ENCODE results near the gene SARNP. TPM values are rescaled to one million over a fixed set of nuclear protein-coding genes. Genes with fewer than 3 reads are reported as not detected.

Gene SARNP
- total and polyA plus RNA-seq, 10 of the 15 experiments (the other 5 are each of a cell fraction or from before 2014, with no cell fraction given): 77.6 to 445 (median 188) TPM

DNA sequence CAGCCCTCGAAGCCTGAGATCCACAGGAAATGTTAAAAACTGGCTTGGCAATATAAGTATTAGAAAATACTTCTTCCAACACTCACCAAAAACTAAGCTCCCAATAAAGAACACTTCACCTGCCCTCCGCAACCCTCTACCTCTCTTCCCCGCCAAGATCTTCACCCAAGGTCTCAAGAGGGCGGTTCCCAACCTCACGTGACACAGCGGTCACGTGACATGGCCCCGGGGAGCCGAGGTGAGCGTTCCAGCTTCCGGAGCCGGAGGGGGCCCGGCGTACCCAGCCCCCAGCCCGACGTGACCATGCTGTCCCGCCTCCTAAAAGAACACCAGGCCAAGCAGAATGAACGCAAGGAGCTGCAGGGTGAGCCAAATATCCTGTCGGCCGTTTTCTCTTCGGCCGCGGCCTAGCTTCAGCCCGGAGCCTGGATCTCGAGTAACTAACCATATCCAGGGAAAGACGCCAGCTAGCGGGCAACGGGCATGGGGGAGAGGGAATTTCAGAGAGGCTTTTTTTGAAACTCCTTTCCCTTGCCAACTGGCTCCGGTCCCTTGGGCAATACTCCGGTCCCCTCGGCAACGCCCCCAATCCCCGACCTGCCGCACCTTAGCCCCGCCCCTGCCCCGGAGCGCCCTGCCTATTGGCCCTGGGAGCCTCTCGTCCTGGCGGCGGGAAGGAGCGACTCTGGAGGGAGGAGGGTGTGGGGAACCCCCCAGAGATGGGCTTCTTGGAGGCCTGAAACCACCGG is 101.5 kb downstream of the SARNP start, which contains the start of gene BLOC1S1 (continued):
- TF ChIP-seq, protein P1, sequence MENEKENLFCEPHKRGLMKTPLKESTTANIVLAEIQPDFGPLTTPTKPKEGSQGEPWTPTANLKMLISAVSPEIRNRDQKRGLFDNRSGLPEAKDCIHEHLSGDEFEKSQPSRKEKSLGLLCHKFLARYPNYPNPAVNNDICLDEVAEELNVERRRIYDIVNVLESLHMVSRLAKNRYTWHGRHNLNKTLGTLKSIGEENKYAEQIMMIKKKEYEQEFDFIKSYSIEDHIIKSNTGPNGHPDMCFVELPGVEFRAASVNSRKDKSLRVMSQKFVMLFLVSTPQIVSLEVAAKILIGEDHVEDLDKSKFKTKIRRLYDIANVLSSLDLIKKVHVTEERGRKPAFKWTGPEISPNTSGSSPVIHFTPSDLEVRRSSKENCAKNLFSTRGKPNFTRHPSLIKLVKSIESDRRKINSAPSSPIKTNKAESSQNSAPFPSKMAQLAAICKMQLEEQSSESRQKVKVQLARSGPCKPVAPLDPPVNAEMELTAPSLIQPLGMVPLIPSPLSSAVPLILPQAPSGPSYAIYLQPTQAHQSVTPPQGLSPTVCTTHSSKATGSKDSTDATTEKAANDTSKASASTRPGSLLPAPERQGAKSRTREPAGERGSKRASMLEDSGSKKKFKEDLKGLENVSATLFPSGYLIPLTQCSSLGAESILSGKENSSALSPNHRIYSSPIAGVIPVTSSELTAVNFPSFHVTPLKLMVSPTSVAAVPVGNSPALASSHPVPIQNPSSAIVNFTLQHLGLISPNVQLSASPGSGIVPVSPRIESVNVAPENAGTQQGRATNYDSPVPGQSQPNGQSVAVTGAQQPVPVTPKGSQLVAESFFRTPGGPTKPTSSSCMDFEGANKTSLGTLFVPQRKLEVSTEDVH (IDR thresholded peaks at IDR 0.05; ENCODE audit: low read depth, partially characterized antibody): peak; percentile 71
- TF ChIP-seq PAX8 (IDR thresholded peaks at IDR 0.05) (no peak), TAF1 (IDR thresholded peaks at IDR 0.05; ENCODE audit: borderline replicate concordance, low read depth, low read length) (peak; percentile 46; the same call in 1 of the 2 replicates), ZNF24 (IDR thresholded peaks at IDR 0.05) (no peak), EP300 (IDR thresholded peaks at IDR 0.05; ENCODE audit: borderline replicate concordance in 1 of 2, control insufficient read depth in 1 of 2, low read depth in 2 of 2, low read length in 2 of 2) (no peak), IKZF1 (conservative IDR thresholded peaks at IDR 0.05) (peak; percentile 90), MEF2B (IDR thresholded peaks at IDR 0.05; ENCODE audit: partially characterized antibody, poor library complexity, severe bottlenecking) (peak; percentile 87), SP1 (IDR thresholded peaks at IDR 0.05; ENCODE audit: low read depth, low read length) (peak; percentile 81), POLR2A (IDR thresholded peaks at IDR 0.05; ENCODE audit: low read depth, low read length) (peak; percentile 74), RAD51 (IDR thresholded peaks at IDR 0.05) (peak; percentile 100), SIN3A (IDR thresholded peaks at IDR 0.05; ENCODE audit: low read depth, low read length) (peak; percentile 98), MTA3 (IDR thresholded peaks at IDR 0.05; ENCODE audit: borderline replicate concordance, low read length) (no peak), SMAD1 (IDR thresholded peaks at IDR 0.05; ENCODE audit: low read depth, partially characterized antibody) (no peak), CHD1 (IDR thresholded peaks at IDR 0.05; ENCODE audit: low read depth, low read length) (no peak), CHD4 (IDR thresholded peaks at IDR 0.05) (no peak), SRF (IDR thresholded peaks at IDR 0.05; ENCODE audit: low read depth in 2 of 2, low read length in 2 of 2) (peak in 1 of 2 experiments; percentile 76; a peak in 2 of 4 replicates)
- TF ChIP-seq, protein P2, sequence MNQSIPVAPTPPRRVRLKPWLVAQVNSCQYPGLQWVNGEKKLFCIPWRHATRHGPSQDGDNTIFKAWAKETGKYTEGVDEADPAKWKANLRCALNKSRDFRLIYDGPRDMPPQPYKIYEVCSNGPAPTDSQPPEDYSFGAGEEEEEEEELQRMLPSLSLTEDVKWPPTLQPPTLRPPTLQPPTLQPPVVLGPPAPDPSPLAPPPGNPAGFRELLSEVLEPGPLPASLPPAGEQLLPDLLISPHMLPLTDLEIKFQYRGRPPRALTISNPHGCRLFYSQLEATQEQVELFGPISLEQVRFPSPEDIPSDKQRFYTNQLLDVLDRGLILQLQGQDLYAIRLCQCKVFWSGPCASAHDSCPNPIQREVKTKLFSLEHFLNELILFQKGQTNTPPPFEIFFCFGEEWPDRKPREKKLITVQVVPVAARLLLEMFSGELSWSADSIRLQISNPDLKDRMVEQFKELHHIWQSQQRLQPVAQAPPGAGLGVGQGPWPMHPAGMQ (IDR thresholded peaks at IDR 0.05; ENCODE audit: borderline replicate concordance): no peak
- TF ChIP-seq, protein P3, sequence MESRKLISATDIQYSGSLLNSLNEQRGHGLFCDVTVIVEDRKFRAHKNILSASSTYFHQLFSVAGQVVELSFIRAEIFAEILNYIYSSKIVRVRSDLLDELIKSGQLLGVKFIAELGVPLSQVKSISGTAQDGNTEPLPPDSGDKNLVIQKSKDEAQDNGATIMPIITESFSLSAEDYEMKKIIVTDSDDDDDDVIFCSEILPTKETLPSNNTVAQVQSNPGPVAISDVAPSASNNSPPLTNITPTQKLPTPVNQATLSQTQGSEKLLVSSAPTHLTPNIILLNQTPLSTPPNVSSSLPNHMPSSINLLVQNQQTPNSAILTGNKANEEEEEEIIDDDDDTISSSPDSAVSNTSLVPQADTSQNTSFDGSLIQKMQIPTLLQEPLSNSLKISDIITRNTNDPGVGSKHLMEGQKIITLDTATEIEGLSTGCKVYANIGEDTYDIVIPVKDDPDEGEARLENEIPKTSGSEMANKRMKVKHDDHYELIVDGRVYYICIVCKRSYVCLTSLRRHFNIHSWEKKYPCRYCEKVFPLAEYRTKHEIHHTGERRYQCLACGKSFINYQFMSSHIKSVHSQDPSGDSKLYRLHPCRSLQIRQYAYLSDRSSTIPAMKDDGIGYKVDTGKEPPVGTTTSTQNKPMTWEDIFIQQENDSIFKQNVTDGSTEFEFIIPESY (IDR thresholded peaks at IDR 0.05): no peak
- TF ChIP-seq, protein P4, sequence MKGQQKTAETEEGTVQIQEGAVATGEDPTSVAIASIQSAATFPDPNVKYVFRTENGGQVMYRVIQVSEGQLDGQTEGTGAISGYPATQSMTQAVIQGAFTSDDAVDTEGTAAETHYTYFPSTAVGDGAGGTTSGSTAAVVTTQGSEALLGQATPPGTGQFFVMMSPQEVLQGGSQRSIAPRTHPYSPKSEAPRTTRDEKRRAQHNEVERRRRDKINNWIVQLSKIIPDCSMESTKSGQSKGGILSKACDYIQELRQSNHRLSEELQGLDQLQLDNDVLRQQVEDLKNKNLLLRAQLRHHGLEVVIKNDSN (IDR thresholded peaks at IDR 0.05; ENCODE audit: borderline replicate concordance, extremely low read length, insufficient read depth, low read depth, low read length): peak; percentile 99
- TF ChIP-seq, protein P5, sequence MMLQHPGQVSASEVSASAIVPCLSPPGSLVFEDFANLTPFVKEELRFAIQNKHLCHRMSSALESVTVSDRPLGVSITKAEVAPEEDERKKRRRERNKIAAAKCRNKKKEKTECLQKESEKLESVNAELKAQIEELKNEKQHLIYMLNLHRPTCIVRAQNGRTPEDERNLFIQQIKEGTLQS (IDR thresholded peaks at IDR 0.05; ENCODE audit: borderline replicate concordance, extremely low read depth, low read depth, low read length): peak; percentile 99
- TF ChIP-seq, protein P6, sequence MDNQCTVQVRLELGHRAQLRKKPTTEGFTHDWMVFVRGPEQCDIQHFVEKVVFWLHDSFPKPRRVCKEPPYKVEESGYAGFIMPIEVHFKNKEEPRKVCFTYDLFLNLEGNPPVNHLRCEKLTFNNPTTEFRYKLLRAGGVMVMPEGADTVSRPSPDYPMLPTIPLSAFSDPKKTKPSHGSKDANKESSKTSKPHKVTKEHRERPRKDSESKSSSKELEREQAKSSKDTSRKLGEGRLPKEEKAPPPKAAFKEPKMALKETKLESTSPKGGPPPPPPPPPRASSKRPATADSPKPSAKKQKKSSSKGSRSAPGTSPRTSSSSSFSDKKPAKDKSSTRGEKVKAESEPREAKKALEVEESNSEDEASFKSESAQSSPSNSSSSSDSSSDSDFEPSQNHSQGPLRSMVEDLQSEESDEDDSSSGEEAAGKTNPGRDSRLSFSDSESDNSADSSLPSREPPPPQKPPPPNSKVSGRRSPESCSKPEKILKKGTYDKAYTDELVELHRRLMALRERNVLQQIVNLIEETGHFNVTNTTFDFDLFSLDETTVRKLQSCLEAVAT (IDR thresholded peaks at IDR 0.05): peak; percentile 64

All from GM12878 (cell line).